HL-60 (cell line): ENCODE results near the gene MAGI2.

Source experiments
- DNase-seq, 2 experiments: peaks; one replicate each; pipeline ENCODE4 v3.0.0-alpha.2; 2010 to 2020; ENCODE audit warnings: low read depth in 1 of 2, low spot score in 1 of 2
- H3K27ac ChIP-seq: fragments of 250-450 bp; sonication (Bioruptor Pico); replicated peaks from 2 replicates; pipeline ENCODE4 v1.5.1; 2020; ENCODE audit warnings: mild to moderate bottlenecking, moderate library complexity
- H3K27me3 ChIP-seq: fragments of 250-450 bp; sonication (Bioruptor Pico); 2 replicates; pipeline ENCODE4 v1.5.1; 2021; ENCODE audit warnings: mild to moderate bottlenecking, moderate library complexity; ENCODE audit not compliant: insufficient read depth, poor library complexity, severe bottlenecking
- H3K4me3 ChIP-seq: replicated peaks from 2 replicates; pipeline ENCODE4 v1.5.1; 2011; ENCODE audit warnings: mild to moderate bottlenecking, control low read depth, low read length; ENCODE audit not compliant: insufficient read depth
- CTCF ChIP-seq: IDR thresholded peaks from one replicate; pipeline ENCODE4 v1.5.1; 2011; ENCODE audit warnings: low read length, control low read depth, inconsistent platforms; ENCODE audit not compliant: insufficient read depth
- GABPA ChIP-seq: IDR thresholded peaks from 2 replicates; pipeline ENCODE4 v1.6.1; 2012; ENCODE audit warnings: low read depth
- POLR2AphosphoS5 ChIP-seq: IDR thresholded peaks from 2 replicates; pipeline ENCODE4 v1.6.1; 2012; ENCODE audit warnings: low read depth
- REST ChIP-seq: IDR thresholded peaks from 2 replicates; pipeline ENCODE4 v1.6.1; 2012; ENCODE audit warnings: low read depth; ENCODE audit not compliant: insufficient replicate concordance
- SPI1 ChIP-seq: IDR thresholded peaks from 2 replicates; pipeline ENCODE4 v1.6.1; 2012; ENCODE audit warnings: low read depth, mild to moderate bottlenecking, borderline replicate concordance

MAGI2 gene

GRCh38 chr7:78499283-78499682 is 954.2 kb downstream of the MAGI2 start:
- DNase-seq: no peak
- TF ChIP-seq SPI1: no peak
- TF ChIP-seq POLR2AphosphoS5: no peak
- TF ChIP-seq CTCF: no peak
- TF ChIP-seq REST: no peak
- no peak for TF ChIP-seq GABPA
- Histone ChIP-seq H3K4me3 (no peak overlapping the region), H3K27me3 (no peaks in the 10 kb centered on the region), H3K27ac (no peak overlapping the region)

- Histone ChIP-seq H3K27me3 (no peaks in the 10 kb centered on the region), H3K27ac (no peak overlapping the region), H3K4me3 (no peak overlapping the region)
- DNase-seq: no peak
- TF ChIP-seq GABPA (no peak), CTCF (no peak), SPI1 (no peak), POLR2AphosphoS5 (no peak), REST (no peak)
These were observed 955.6 kb downstream of the MAGI2 start for GRCh38 chr7:78497728-78498427.

- DNase-seq: no peak
- no peak overlapping the region for H3K4me3 ChIP-seq
- no peaks in the 10 kb centered on the region for H3K27me3 ChIP-seq
- TF ChIP-seq REST (no peak), CTCF (no peak), POLR2AphosphoS5 (no peak), SPI1 (no peak), GABPA (no peak)
- H3K27ac ChIP-seq: no peak overlapping the region
These were observed 957.3 kb downstream of the MAGI2 start for GRCh38 chr7:78496096-78496630.
